Islet precursor cell (in vitro differentiated cells): ENCODE measurements around the gene ARPC1A.
"Not testable (repeated sequence)": the region's sequence is repeated elsewhere in the genome, so short reads cannot be mapped to it uniquely, and the experiment has no call there.

Experiments
- DNase-seq: peaks from one replicate; pipeline ENCODE4 v3.0.0-alpha.2; 2018

The ARPC1A gene

GRCh38 chr7:99322659-99323058 lies 3.0 kb upstream of the ARPC1A start:
- not testable (repeated sequence) for DNase-seq

GRCh38 chr7:99324559-99324958 lies 1.1 kb upstream of the ARPC1A start:
- DNase-seq = no peak

- DNase-seq = no peak
Measured at GRCh38 chr7:99325001-99325493, 651 bp upstream of the ARPC1A start.

GRCh38 chr7:99326408-99326782 lies 697 bp downstream of the ARPC1A start:
- no peak for DNase-seq

- DNase-seq = not testable (repeated sequence)
Measured at GRCh38 chr7:99330314-99330961, 4.7 kb downstream of the ARPC1A start.

GRCh38 chr7:99331002-99331401 lies 5.3 kb downstream of the ARPC1A start:
- DNase-seq = no peak

- no peak for DNase-seq
Measured at GRCh38 chr7:99339595-99339994, 13.9 kb downstream of the ARPC1A start.

- no peak for DNase-seq
Measured at GRCh38 chr7:99340659-99341058, 15.0 kb downstream of the ARPC1A start.

GRCh38 chr7:99344061-99344647 lies 18.5 kb downstream of the ARPC1A start:
- DNase-seq = no peak

GRCh38 chr7:99350641-99351040 lies 24.9 kb downstream of the ARPC1A start:
- DNase-seq = not testable (repeated sequence)

- DNase-seq = no peak
Measured at GRCh38 chr7:99352247-99352646, 26.5 kb downstream of the ARPC1A start.

- DNase-seq = no peak
Measured at GRCh38 chr7:99355098-99355497, 29.4 kb downstream of the ARPC1A start.

- DNase-seq = peak; percentile 78
Measured at GRCh38 chr7:99357701-99358490, 32.2 kb downstream of the ARPC1A start.

GRCh38 chr7:99358521-99358920 lies 32.8 kb downstream of the ARPC1A start:
- not testable (repeated sequence) for DNase-seq

GRCh38 chr7:99359465-99360154 lies 33.9 kb downstream of the ARPC1A start:
- DNase-seq = peak; percentile 76

- DNase-seq = no peak
Measured at GRCh38 chr7:99362801-99363200, 37.1 kb downstream of the ARPC1A start.

GRCh38 chr7:99363286-99363685 lies 37.6 kb downstream of the ARPC1A start:
- DNase-seq = no peak

GRCh38 chr7:99365318-99366141 lies 39.8 kb downstream of the ARPC1A start:
- DNase-seq = peak; percentile 87

- DNase-seq = peak; percentile 48
Measured at GRCh38 chr7:99366646-99367045, 40.9 kb downstream of the ARPC1A start.

GRCh38 chr7:99368750-99369389 lies 43.2 kb downstream of the ARPC1A start:
- DNase-seq = peak; percentile 61

GRCh38 chr7:99369767-99370391 lies 44.2 kb downstream of the ARPC1A start:
- DNase-seq = no peak
